ENCODE data around the gene DBX2.
"Not testable (repeated sequence)": the region's sequence is repeated elsewhere in the genome, so short reads cannot be mapped to it uniquely, and the experiment has no call there.

DBX2 gene

DNA sequence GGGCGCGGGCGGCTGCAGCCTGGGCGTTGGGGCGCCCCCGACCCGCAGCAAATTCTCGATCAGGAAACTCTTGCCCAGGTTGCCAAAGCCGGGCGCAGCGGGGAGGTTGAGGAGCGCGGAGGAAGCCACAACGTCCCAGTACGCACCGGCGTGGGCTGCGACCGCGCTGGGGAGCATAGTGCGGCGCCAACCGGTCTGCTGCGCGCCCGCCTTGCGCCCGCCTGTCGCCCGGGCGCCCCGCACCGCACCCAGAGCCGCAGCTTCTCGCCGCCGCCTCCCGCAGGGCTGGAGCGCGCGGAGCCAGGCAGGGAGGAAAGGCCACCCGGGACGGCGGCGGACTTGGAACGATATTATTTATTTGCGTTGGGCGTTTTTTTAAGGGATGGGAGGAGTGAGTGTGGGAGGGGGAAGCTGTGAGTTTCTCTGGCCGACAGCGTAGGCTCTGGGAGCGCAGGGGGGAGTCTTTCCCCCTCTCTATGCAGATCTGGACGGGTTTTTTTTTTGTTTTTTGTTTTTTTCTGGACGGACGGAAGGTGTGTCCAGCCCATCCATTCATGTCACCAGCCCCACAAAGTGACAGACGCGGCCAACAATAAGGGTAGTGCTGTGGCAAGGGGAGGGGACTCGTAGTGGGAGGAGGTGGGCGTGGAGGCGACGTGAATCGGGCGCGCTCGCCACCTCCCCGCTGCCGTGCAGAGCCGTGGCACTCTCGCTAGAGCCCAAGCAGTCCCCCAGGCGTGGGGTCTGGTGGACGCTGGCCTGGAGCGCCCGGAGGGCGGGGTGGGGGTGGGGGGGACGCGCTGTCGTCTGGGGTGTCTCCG is at the start of gene DBX2:
Gene DBX2, minus strand, starts transcription at position 349 of the 821 bp plus-strand sequence. Its CDS starts 172 bp downstream, at position 177.
- DNase-seq, result no peak

DNA sequence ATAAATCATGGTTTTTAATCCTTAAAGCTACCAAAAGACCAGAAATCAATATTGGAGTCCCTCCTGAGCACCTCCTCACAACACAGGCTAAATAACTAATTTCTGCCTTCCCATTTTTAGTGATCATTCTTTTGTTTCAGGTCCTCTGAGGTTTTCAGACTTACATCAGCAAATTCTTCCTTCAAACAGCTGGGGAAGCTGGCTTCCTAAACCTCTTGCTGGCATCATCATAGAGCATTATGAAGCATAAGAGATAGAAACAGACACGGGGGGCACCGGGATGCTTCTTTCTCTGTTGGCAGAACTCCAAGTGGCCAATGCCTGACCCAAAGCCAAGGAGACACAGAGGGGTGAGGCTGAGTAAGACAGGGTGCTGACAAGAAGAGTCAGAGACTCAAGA is 47.9 kb upstream of the DBX2 start:
- DNase-seq, result no peak

DNA sequence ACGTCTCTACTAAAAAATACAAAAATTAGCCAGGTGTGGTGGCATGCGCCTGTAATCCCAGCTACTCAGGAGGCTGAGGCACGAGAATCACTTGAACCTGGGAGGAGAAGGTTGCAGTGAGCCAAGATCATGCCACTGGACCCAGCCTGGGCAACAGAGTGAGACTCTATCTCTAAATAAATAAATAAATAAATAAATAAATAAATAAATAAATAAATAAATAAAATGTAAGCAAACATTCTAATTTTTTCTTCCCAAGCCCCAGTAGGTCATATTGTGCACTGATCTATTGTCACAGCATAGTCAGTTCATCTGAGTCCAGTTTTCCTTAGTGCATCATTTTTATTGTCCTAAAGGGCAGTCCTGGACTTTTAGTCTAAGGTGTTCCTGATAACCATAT is 44.5 kb upstream of the DBX2 start:
- DNase-seq, result not testable (repeated sequence)

DNA sequence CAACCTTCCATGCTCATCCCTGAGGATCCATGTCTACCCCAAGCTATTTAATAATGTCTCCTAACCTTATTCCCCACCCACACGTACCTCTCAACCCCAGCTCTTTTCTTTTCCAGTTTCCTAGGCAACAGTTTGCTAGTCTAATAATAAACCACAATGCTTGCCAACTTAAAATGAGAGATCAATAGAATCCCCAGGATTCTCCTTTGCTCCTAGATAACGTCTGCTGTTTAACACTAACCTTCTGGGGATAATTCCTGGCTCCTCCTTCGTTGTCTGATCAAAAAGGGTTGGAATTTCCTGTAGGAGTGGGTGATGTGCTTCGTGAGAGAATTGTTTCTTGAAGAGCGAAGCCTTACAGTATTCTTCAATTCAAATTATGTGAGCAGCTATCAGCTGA is 42.2 kb upstream of the DBX2 start:
- DNase-seq, result no peak

DNA sequence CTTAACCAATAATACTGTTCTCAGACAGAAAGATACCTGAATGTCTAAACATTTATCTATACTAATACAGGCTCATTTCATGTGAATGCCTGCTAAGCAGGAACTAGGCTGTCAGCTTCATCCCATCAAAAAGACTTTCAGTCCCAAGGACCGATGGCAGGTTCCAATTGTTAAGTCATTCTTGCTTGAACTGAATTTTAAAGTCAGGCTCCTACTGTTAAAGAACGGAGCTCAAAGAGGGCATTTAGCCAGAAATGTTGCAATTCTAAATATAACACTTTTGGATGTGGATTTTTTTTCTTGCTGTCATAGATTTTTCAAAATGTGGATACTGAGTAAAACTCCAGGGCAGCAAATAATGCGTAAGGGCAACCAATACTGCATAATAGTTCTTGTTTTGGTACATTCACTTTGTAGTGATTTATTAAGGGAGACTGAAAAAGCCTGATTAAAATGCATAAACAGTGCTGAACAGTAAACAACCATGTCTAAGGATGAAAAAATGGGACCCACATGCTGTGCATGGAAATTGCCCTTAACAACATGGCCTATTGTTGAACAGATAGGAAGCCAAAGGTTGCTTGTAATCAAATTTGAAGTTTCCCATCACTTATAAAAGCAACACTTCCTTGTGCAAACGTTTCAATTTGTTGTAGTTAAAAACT is 38.6 kb upstream of the DBX2 start:
- DNase-seq, result no peak

DNA sequence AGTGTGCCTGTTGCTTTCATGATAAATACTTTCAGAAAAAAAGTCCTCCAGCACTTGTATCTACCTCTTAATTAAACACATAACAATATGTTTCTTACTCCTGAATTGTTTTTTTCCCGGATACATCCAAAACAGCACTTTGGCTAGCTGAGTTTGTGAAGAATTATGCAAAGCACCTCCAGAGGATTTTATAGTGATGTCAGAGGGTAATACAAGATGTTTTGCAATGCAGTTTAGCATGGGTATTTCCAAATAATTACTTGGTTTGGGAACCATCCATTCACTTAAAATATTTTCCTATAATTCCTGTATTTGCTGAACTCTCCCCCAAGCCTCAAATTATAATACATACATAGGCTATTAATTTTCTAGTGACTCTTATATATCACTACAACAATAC is 37.7 kb upstream of the DBX2 start:
- no peak for DNase-seq

DNA sequence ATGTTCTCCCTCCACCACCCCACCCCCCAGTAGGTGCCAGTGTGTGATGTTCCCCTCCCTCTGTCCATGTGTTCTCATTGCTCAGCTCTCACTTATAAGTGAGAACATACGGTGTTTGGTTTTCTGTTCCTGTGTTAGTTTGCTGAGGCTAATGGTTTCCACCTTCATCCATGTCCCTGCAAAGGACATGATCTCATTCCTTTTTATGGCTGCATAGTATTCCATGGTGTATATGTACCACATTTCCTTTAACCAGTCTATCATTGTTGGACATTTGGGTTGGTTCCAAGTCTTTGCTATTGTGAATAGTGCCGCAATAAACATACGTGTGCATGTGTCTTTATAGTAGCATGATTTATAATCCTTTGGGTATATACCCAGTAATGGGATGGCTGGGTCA is 33.3 kb upstream of the DBX2 start:
- DNase-seq, result not testable (repeated sequence)

DNA sequence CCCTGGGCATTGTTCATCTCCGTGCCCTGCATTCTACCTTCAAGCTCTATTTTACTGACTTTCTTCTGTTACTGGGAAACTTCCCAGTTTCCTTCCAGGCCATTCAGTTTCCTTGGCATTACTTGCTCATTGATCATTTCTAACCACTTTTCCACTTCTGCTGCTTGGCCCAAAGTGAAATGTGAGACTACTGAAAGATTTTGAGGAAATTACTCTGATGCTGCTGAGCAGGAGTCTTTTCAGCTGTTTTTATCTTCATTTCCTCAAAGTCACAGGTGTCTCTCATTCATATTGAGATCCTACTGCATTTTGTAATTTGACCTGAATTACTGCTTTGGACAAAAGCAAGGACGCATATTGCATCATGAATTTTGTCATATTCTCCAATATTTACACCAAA is 26.4 kb upstream of the DBX2 start:
- no peak for DNase-seq

DNA sequence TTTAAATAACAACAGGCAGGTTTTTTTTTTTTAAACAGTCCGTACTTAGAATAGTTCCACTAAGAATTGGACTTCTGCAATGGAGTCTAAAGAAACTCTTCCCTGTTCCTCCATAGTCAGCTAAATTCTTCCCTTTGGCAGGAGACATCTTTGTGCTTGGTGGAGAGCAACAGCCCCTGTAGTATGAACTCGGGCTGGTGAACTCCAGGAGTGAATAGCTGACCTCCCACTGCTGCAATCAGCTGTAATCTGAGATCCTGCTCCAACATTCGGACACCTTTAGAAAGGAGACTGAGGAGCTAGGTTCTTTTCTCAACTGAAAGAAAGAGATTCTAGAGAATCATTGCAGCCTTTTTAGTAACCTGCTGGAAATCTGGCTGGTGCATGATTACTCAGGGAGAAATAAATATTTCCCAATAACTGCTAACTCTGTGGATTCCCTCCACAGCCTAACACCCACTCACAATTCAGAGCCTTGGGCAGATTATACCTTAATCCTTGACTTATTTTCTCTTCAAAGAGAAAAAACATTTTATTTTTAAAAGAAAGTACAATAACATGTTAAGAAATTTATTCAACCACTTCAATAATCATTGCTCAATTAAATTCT is 25.6 kb upstream of the DBX2 start:
- DNase-seq, result no peak

DNA sequence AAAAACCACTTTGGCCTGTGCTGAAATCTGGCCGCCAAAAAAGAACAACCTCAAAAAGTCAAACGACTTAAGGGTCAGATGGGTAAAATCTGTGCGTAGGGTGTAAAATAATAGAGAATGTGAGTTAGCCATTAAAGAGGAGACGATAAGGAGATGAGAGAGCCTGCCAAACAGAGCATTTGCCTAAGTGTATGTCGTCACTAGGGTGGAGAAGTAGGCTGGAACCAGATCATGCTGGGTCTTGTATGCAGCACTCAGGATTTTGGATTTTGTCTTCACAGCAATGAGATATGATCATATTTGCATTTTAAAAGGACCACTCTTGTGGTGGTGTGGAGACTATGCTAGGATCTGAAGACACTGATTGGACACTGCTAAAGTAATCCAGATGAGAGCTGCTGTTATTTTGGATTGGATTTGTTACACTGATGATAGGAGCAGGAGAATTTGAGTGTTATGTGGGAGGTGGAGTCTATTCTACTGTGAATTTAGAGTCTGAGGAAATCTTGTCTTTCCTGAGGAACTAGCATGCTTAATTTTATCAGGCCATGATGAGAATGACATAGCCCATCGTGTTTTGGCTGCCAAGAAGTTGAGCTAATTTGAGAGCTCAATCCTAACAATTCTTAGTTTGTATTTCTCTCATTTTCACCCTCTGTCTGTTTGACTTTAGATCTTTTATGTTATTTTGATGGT is 24.8 kb upstream of the DBX2 start:
- DNase-seq, result no peak

DNA sequence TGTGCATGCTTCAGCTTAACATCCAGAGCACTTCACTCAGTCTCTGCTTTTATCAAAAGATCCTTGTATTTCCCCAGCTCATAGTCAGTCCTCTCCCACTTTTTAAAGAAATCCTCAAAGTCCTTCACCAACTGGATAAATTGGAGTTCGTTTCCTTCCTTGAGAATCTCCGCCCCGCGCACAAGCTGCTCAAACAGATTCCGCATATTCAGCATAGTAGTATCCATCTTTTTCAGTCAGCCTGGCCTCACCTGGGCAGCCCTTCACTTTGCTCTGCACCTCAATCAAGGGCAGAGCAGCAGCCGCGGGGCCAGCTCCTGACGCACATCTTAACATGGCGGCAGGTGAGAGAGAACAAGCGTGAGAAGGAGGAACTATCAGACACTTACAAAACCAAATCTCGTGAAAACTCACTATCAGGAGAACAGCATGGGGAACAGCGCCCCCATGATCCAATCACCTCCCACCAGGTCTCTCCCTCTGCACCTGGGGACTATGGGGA is 14.3 kb upstream of the DBX2 start:
- no peak for DNase-seq

DNA sequence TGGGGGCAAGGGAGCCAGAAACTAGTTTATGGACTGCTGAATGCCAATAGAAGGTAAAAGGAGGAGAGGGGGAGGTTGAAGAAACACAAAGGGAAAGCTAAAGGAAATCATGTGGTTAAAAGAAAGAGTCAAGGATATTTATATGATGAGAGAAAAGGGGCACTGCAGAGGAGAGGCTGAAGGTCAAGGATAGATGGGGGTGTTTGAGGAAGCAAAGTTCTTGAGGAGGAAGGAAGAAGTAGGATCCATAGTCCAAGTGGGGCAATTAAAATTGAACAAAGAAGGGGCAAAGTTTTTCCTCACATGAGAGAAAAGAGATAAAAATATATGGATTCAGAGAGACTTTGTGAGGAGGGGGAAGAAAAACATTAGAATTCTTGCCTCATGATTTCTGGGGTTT is 10.1 kb upstream of the DBX2 start:
- DNase-seq, result no peak

DNA sequence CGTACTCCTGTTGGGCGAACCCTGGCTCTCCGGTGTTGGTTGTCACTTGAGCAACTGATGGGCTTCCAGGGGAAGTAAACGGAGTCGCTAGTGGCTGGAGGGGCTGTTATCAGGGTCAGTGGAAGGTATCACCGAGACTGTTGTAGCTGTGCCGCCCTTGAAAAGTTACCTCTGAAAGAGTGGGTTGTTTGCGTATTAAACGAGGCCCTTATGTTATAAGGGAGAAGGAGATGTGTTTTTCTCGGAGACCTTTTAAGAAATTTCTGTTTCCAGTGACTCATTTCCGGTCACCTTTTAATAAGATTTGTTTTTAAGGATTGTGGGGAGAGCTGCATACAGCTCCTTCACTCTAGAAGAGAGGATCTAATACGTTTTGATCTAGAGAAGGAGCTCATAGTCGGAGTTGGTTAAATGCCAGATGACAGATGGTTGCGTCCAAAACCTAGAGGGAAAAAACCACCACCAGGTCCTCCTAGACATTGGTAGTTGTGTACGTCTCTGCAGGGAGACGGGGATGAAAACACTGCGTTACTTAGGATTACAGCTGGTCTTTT is 750 bp upstream of the DBX2 start:
- DNase-seq, result no peak

DNA sequence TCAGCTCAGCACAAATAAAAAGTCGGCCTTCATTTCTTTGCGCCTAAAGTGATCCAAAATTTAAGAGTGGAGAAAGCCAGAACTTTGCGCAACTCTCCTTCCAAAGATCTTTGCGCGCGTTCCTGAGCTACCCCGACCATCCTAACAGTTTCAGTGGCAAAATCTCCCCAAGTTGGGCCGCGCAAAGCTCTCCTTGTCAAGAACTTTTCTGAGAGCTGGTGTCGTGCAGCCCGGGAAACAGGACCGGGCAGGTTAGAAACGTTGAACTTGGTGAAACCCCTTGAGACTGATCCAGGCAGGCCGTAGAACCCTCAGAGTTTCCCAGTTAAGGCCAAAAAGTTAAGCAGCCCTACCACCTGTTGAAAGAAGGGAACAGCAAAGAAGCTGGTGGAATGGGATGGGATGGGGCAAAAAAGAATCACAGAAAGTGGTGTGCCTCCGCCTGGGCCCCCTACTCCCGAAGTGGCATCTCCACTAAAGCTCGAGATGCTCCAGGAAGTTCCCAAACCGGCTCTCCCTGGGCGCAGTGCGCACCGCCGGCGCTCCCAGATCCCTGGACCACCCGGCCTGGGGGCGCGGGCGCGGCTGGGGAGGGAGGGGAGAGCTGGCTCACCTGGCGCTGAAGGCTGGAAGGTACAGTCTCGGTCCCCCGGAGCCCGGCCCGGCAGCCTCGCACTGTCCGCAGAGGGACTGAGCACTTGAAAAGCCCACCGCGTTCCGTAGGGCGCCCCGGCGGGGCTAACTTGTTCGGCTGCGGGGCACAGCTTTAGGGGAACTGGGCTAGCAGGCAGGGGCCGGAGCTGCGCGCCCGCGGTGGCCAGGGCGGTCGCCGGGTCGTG is 768 bp downstream of the DBX2 start:
- no peak for DNase-seq

DNA sequence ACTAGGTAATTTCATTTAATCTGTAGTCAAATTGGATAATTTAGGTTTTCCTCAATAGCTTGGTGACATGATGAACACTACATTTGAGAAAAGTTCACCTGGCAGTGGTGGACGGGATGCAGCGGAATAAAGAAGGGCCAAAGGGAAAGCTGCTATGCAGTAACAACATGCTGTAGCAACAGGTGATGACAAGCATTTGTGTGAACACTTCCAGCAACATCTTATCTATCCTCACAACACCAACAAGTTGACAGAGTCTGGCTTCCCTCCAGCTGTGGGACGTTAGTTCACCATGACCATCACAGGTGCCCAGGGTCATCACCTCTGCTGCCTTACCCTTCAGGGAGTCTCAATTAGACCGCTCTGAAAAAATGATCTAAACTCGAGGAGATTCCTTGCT is 8.3 kb downstream of the DBX2 start:
- no peak for DNase-seq

DNA sequence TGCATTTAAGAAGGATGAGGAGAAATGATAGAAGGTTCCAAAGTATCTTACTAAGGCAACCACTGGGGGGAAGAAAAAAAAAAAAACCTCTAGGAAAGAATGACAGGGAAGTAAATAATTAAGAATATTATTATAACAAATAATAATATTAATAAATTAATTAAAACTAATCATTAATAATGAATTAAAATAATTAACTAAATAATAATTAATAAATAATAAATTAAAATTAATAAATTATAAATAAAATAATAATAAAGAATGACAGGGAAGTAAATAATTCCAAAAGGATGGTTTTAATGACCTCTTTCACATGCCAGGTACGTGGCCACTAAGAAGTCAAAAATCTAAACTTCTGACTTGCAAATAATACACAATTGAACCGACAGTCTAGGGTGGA is 9.9 kb downstream of the DBX2 start:
- DNase-seq, result no peak

DNA sequence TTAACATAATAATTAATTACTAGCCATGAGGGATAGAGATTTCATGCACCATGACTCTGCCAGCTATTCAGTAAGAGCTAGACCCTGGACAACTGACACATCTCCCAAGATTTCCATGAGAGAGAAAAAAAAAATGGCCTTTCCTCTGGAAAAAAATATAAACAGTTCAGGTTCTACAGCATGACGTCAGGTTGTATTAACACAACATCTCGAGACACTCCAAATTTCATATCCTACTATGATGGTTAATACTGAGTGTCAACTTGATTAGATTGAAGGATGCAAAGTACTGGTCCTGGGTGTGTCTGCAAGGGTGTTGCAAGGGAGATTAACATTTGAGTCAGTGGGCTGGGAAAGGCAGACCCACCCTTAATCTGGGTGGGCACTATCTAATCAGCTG is 11.1 kb downstream of the DBX2 start:
- no peak for DNase-seq

DNA sequence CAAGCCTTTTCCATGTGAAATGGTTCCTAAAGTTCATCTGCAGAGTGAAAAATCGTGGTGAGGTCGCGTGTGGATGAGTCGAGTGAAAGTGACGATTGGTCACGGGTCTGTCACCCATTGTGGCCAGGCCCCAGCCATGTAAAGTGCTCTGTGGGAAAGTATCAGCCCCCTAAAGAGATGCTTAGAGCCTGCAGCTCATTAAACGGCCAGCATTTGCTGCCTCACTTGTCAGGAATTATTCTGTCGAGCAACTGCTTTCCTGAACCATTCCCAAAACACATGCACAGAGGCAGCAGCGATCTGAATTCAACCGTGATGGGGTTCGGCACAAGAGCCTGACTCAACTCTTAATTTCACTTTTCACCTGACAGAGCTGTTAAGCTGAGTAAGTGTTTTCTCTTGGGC is 16.0 kb downstream of the DBX2 start:
- no peak for DNase-seq

DNA sequence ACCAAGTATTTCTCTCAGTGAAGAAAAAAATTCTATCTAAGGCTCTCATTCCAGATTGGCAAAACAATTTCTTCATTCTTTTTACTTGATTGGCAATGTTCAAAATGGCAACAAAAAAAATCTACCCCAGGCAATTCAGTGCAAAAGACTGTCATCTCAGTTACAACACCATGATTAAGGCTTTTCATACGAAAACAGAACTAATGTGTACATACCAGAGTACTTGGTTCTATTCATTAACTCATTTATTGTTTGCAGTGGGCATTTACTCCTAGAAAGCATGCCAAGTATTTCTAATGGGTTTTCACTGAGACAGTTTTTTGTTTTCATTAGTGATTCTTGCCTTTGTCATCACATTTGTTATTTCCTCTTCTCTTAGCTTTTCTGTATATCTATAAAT is 33.0 kb downstream of the DBX2 start:
- DNase-seq, result no peak

DNA sequence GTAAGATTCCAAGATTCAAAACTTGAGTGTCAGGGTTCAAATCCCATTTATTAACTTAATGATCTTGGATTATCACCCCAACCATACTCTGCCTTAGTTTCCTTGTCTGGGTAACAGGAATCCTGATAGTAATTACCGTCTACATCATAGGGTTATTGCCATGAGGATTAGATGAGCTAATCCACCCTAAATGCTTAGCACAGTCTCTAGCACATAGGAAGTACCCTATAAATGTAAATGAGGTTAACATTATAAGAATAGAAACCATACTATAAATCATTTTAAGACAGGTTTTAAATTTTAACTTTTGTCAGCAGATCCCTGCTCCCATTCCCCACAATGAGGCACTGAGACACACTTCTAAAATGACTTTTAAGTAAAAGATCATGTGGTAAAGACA is 36.5 kb downstream of the DBX2 start:
- DNase-seq, result no peak

DNA sequence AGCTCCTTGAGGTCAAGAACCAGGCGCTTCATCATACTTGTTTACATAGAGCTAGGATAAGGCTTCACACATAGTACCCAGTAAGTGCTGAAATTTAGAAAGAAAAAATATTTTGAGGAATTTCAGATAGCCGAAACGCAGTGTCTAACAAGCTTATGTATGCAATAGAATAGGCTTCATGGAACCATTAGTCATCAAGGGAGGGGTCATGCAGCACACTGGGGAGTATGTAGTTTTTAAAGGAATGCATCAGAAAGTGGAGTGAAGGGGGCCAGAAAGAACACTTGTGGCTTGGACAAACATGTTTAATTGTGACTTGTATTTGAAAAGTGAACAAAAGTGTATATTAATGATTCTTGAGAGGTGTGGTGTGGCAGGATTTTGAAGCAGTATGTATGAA is 38.1 kb downstream of the DBX2 start:
- no peak for DNase-seq

DNA sequence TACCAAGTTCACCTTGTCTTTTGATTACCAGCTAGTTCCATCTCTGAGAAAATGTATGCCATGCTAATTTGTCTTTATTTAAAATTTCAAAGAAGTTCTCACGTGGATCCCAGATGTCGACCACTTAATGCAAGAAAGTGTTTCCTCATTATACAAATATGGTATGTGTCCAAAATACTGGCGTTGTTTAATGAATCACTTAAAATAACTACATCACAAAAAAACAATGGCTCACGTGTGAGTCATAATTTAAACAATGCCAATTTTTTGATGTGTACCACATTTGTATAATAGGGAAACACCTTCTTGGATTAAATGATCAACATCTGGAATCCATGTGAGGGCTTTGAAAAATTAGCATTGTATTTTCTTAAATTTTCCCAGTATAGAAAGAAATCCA is 40.8 kb downstream of the DBX2 start:
- DNase-seq, result no peak

Measured in SW 1271 (cell line).